ENCODE measurements around the gene KRTAP4-7. TPM values are rescaled to one million over a fixed set of nuclear protein-coding genes. Genes with fewer than 3 reads are reported as not detected.
A peak's percentile ranks its signal among the peaks of the same experiment; 100 is the strongest.

KRTAP4-7 gene
- total RNA-seq, 1 experiment from 2014 or later: not detected

DNA sequence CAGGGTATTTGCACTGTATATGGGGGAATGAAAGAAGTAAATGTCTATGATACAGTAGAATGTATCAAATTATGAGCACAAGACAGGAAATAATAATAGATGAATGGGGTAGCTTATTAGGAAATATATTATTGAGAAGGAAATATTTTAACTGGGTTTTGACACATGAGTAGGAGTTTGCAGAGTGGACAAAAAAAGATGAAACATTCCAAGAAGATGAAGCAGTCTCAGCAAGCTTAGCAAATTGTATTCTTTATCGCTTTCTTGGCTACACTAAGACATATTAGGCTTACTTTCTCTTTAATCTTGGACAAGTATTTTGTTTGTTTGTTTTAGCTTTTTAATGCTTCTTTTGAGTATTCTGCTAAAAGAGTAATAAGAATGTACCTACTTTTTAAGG lies 19.9 kb downstream of the KRTAP4-7 start:
- Histone ChIP-seq H3K4me2 (ENCODE audit: low read length) (peak overlapping the region; percentile 59), H3K4me1 (ENCODE audit: control insufficient read depth in 1 of 2, insufficient read depth in 2 of 2, low read length in 2 of 2) (peaks cover 13 to 52% of the 10 kb centered on the region in 2 experiments), H2AFZ (ENCODE audit: low read depth, low read length, poor library complexity, severe bottlenecking) (no peak overlapping the region), H3K9ac (ENCODE audit: low read length) (peak overlapping the region; percentile 45), H3K27me3 (ENCODE audit: insufficient read depth, low read length) (no peaks in the 10 kb centered on the region), H4K20me1 (ENCODE audit: insufficient read depth) (no peaks in the 10 kb centered on the region), H3K36me3 (ENCODE audit: control insufficient read depth in 1 of 2, insufficient read depth in 2 of 2, low read length in 2 of 2) (peaks cover 0 to 16% of the 10 kb centered on the region in 2 experiments; a peak in 2 of 4 replicates), H3K4me3 (replicated peaks in 1 of 2; ENCODE audit: low read depth in 1 of 2, low read length in 2 of 2) (no peak overlapping the region), H3K79me2 (ENCODE audit: insufficient read depth, low read length) (no peaks in the 10 kb centered on the region), H3K27ac (ENCODE audit: low read depth, low read length) (peak overlapping the region; percentile 75; the same call in 1 of the 2 replicates), H3K9me2 (ENCODE audit: insufficient read depth) (no peaks in the 10 kb centered on the region), H3K9me3 (ENCODE audit: control insufficient read depth in 1 of 2, insufficient read depth in 1 of 2, low read depth in 1 of 2, low read length in 2 of 2) (peaks cover 0 to 5% of the 10 kb centered on the region in 2 experiments; a peak in 1 of 4 replicates)
- no peak for DNase-seq (ENCODE audit: low read depth, low spot score)
- BruUV-seq (replicated peaks): no TSS peak
- ChIA-PET RAD21 (ENCODE audit: low non-redundant PET in 1 of 2, low total read pairs in 2 of 2, uncharacterized antibody in 2 of 2, unreplicated experiment in 2 of 2) (no interaction called here), CTCF (no interaction called here), POLR2A (no interaction called here)
- intact Hi-C loops (cut with micrococcal nuclease): no loop called here
- TF ChIP-seq SRF (IDR thresholded peaks at IDR 0.05; ENCODE audit: low read depth): no peak
- TF ChIP-seq, protein P1, sequence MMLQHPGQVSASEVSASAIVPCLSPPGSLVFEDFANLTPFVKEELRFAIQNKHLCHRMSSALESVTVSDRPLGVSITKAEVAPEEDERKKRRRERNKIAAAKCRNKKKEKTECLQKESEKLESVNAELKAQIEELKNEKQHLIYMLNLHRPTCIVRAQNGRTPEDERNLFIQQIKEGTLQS (IDR thresholded peaks at IDR 0.05): no peak
- no peak for TF ChIP-seq EZH2phosphoT487 (IDR thresholded peaks at IDR 0.05; ENCODE audit: borderline replicate concordance)
- no peak for TF ChIP-seq EZH2 (IDR thresholded peaks at IDR 0.05)
- no peak for TF ChIP-seq ELF1 (IDR thresholded peaks at IDR 0.05; ENCODE audit: borderline replicate concordance, low read depth)
- TF ChIP-seq, protein P2, sequence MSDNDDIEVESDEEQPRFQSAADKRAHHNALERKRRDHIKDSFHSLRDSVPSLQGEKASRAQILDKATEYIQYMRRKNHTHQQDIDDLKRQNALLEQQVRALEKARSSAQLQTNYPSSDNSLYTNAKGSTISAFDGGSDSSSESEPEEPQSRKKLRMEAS (IDR thresholded peaks at IDR 0.05): no peak
- no peak for TF ChIP-seq ZNF274 (IDR thresholded peaks at IDR 0.05; ENCODE audit: low read depth, low read length)
- TF ChIP-seq SP1 (IDR thresholded peaks at IDR 0.05; ENCODE audit: low read depth): no peak
- TF ChIP-seq FOSL1 (IDR thresholded peaks at IDR 0.05; ENCODE audit: low read depth): no peak
- TF ChIP-seq, protein P3, sequence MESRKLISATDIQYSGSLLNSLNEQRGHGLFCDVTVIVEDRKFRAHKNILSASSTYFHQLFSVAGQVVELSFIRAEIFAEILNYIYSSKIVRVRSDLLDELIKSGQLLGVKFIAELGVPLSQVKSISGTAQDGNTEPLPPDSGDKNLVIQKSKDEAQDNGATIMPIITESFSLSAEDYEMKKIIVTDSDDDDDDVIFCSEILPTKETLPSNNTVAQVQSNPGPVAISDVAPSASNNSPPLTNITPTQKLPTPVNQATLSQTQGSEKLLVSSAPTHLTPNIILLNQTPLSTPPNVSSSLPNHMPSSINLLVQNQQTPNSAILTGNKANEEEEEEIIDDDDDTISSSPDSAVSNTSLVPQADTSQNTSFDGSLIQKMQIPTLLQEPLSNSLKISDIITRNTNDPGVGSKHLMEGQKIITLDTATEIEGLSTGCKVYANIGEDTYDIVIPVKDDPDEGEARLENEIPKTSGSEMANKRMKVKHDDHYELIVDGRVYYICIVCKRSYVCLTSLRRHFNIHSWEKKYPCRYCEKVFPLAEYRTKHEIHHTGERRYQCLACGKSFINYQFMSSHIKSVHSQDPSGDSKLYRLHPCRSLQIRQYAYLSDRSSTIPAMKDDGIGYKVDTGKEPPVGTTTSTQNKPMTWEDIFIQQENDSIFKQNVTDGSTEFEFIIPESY (IDR thresholded peaks at IDR 0.05; ENCODE audit: extremely low read depth, insufficient replicate concordance, low read length): no peak
- no peak for TF ChIP-seq EGR1 (IDR thresholded peaks at IDR 0.05; ENCODE audit: low read depth)
- no peak for TF ChIP-seq SIN3A (IDR thresholded peaks at IDR 0.05; ENCODE audit: low read depth)
- ATAC-seq: no peak

All from HCT116 (cell line).